SK-N-SH (cell line): ENCODE data around the gene SPP2. TPM values are rescaled to one million over a fixed set of nuclear protein-coding genes. Genes with fewer than 3 reads are reported as not detected.

Experiments used
- CTCF ChIA-PET: fragments of 300-600, 350-600 bp; formaldehyde crosslinking; extraction: SDS; loops from one replicate; lab custom pipeline; 2021; lab: Yijun Ruan, JAX
- POLR2A ChIA-PET: fragments of 350-600 bp; sonication (Branson Sonifier 250); formaldehyde crosslinking; extraction: SDS; loops from one replicate; lab custom pipeline; 2020; ENCODE audit warnings: antibody characterized with exemption, inconsistent platforms; lab: Yijun Ruan, JAX
- DNase-seq: peaks from one replicate; pipeline ENCODE4 v3.0.0; 2012
- H2AFZ ChIP-seq: fragments of 200-600 bp; sonication (generic); 2 replicates; pipeline ENCODE4 v1.8.1; 2016; ENCODE audit warnings: antibody characterized with exemption, mild to moderate bottlenecking, low read depth
- H3F3A ChIP-seq: fragments of 200-600 bp; sonication (generic); replicated peaks from 2 replicates; pipeline ENCODE3; 2016; ENCODE audit warnings: antibody characterized with exemption, mild to moderate bottlenecking; ENCODE audit not compliant: insufficient read depth
- H3K27ac ChIP-seq, 2 experiments: fragments of 200-500 bp in 1 of 2; fragments of 200-600 bp in 1 of 2; sonication (Bioruptor generic) in 1 of 2; sonication (generic), shearing (Covaris generic) in 1 of 2; 2 replicates each; pipeline versions ENCODE4 v1.5.1 to v1.6.1; 2014 to 2016; ENCODE audit warnings: low read depth in 2 of 2, inconsistent platforms in 1 of 2, low read length in 1 of 2, mild to moderate bottlenecking in 1 of 2, mixed read lengths in 1 of 2
- H3K27me3 ChIP-seq: fragments of 200-600 bp; sonication (generic), shearing (Covaris generic); 2 replicates; pipeline ENCODE4 v1.6.1; 2016; ENCODE audit warnings: mixed run types; ENCODE audit not compliant: insufficient read depth
- H3K36me3 ChIP-seq, 2 experiments: fragments of 200-500 bp in 1 of 2; fragments of 200-600 bp in 1 of 2; sonication (Bioruptor generic) in 1 of 2; sonication (generic) in 1 of 2; replicated peaks in 1 of 2; 2 replicates each; pipeline versions ENCODE3 to v1.5.1; 2014 to 2016; ENCODE audit warnings: low read length in 1 of 2, mild to moderate bottlenecking in 1 of 2; ENCODE audit not compliant: insufficient read depth in 2 of 2, control insufficient read depth in 1 of 2
- H3K4me1 ChIP-seq, 2 experiments: fragments of 200-500 bp in 1 of 2; fragments of 200-600 bp in 1 of 2; sonication (Bioruptor generic) in 1 of 2; sonication (generic), shearing (Covaris generic) in 1 of 2; 2 replicates each; pipeline versions ENCODE4 v1.5.1 to v1.6.1; 2014 to 2016; ENCODE audit warnings: low read depth in 1 of 2, low read length in 1 of 2, mixed run types in 1 of 2; ENCODE audit not compliant: insufficient read depth in 2 of 2, control insufficient read depth in 1 of 2
- H3K4me2 ChIP-seq: fragments of 200-600 bp; sonication (generic), shearing (Covaris generic); 2 replicates; pipeline ENCODE4 v1.6.1; 2017; ENCODE audit warnings: mixed run types
- H3K4me3 ChIP-seq, 2 experiments: fragments of 200-500 bp in 1 of 2; fragments of 200-600 bp in 1 of 2; sonication (Bioruptor generic) in 1 of 2; sonication (generic), shearing (Covaris generic) in 1 of 2; 2 replicates each; pipeline versions ENCODE4 v1.5.1 to v1.8.1; 2014 to 2016; ENCODE audit warnings: low read depth in 2 of 2, inconsistent platforms in 1 of 2, low read length in 1 of 2, mild to moderate bottlenecking in 1 of 2, mixed read lengths in 1 of 2, moderate library complexity in 1 of 2
- H3K79me2 ChIP-seq: fragments of 200-600 bp; sonication (generic); 2 replicates; pipeline ENCODE4 v1.8.1; 2017; ENCODE audit warnings: mild to moderate bottlenecking; ENCODE audit not compliant: insufficient read depth
- H3K9ac ChIP-seq: fragments of 200-600 bp; sonication (generic); 2 replicates; pipeline ENCODE4 v1.6.1; 2017; ENCODE audit warnings: mixed run types
- H3K9me2 ChIP-seq: fragments of 200-600 bp; sonication (generic); 2 replicates; pipeline ENCODE4 v1.6.1; 2017; ENCODE audit warnings: mixed run types
- H3K9me3 ChIP-seq: fragments of 200-600 bp; sonication (generic); 2 replicates; pipeline ENCODE4 v1.6.1; 2017; ENCODE audit warnings: mixed run types, mild to moderate bottlenecking, moderate library complexity
- H4K20me1 ChIP-seq: fragments of 200-600 bp; sonication (generic); 2 replicates; pipeline ENCODE4 v1.6.1; 2017; ENCODE audit warnings: mild to moderate bottlenecking, mixed run types; ENCODE audit not compliant: insufficient read depth
- CHD2 ChIP-seq: fragments of 150-350 bp; IDR thresholded peaks from 2 replicates; pipeline ENCODE4 v1.6.1; 2018; ENCODE audit warnings: low read length; ENCODE audit not compliant: partially characterized antibody
- EP300 ChIP-seq, 2 experiments: IDR thresholded peaks; 2 replicates each; pipeline versions ENCODE4 v1.4.0 to v1.6.1; 2012; ENCODE audit warnings: borderline replicate concordance in 1 of 2, low read depth in 1 of 2, low read length in 1 of 2
- EZH2phosphoT487 ChIP-seq: fragments of 200-600 bp; sonication (generic); IDR thresholded peaks from 2 replicates; pipeline ENCODE4 v1.6.1; 2017; ENCODE audit warnings: low read depth, mixed run types, mild to moderate bottlenecking, antibody characterized with exemption, moderate library complexity, borderline replicate concordance
- FOXM1 ChIP-seq: IDR thresholded peaks from 2 replicates; pipeline ENCODE4 v1.4.0; 2012; ENCODE audit warnings: low read depth, mild to moderate bottlenecking
- JUND ChIP-seq: IDR thresholded peaks from 2 replicates; pipeline ENCODE4 v1.4.0; 2012
- MXI1 ChIP-seq: IDR thresholded peaks from 2 replicates; pipeline ENCODE4 v1.6.1; 2012; ENCODE audit warnings: mild to moderate bottlenecking, low read depth, low read length, improper control_type of control experiment
- NRF1 ChIP-seq: IDR thresholded peaks from 2 replicates; pipeline ENCODE4 v1.6.1; 2012; ENCODE audit warnings: low read depth, mild to moderate bottlenecking, low read length
- RAD21 ChIP-seq: IDR thresholded peaks from 2 replicates; pipeline ENCODE4 v1.6.1; 2012; ENCODE audit warnings: mild to moderate bottlenecking, low read length
- REST ChIP-seq: IDR thresholded peaks from 2 replicates; pipeline ENCODE4 v1.6.1; 2012; ENCODE audit warnings: mild to moderate bottlenecking, low read depth, low read length, moderate library complexity
- RXRA ChIP-seq: IDR thresholded peaks from 2 replicates; pipeline ENCODE4 v1.4.0; 2012; ENCODE audit warnings: low read depth, mild to moderate bottlenecking, borderline replicate concordance
- SIN3A ChIP-seq: IDR thresholded peaks from 2 replicates; pipeline ENCODE4 v1.6.1; 2012; ENCODE audit warnings: low read depth, mild to moderate bottlenecking, low read length, moderate library complexity, borderline replicate concordance
- USF2 ChIP-seq: fragments of 150-350 bp; IDR thresholded peaks from 2 replicates; pipeline ENCODE4 v1.6.1; 2017; ENCODE audit warnings: antibody characterized with exemption, low read length, low read depth, borderline replicate concordance
- YY1 ChIP-seq: IDR thresholded peaks from 2 replicates; pipeline ENCODE4 v1.4.0; 2012; ENCODE audit warnings: low read depth, mild to moderate bottlenecking
- WGBS: methylation state at CpG from one replicate; pipeline ENCODE4 v1.1.6; 2017; ENCODE audit warnings: low lambda C conversion rate; 5-methylcytosine and 5-hydroxymethylcytosine counted together
- polyA plus RNA-seq, 3 experiments: library from polyadenylated mRNA; depleted of rRNA; stranded (reverse); fragments of >200 nt; gene quantifications; 2 replicates each; pipeline ENCODE4 v1.2.3, GENCODE V29; 2012
- TF ChIP-seq, protein P1 (sequence below): IDR thresholded peaks from 2 replicates; pipeline ENCODE4 v1.4.0; 2012; ENCODE audit warnings: low read depth, borderline replicate concordance

The SPP2 gene
- polyA plus RNA-seq, 1 of the 3 experiments (the other 2 are of a cell fraction), result 0.30 TPM

- H3K9ac ChIP-seq, result no peak overlapping the region
- H3K27ac ChIP-seq, result no peak overlapping the region
- H4K20me1 ChIP-seq, result no peaks in the 10 kb centered on the region
- H2AFZ ChIP-seq, result no peak overlapping the region
- no peak for TF ChIP-seq EP300 (IDR thresholded peaks at IDR 0.05; ENCODE audit: borderline replicate concordance in 1 of 2, low read depth in 1 of 2, low read length in 1 of 2)
- TF ChIP-seq NRF1, result no peak
- TF ChIP-seq CHD2, result no peak
- no peak for TF ChIP-seq JUND
- TF ChIP-seq YY1, result no peak
- no peak for TF ChIP-seq USF2
- no peak for TF ChIP-seq REST
- no peak for TF ChIP-seq RXRA
- TF ChIP-seq MXI1, result no peak
- TF ChIP-seq RAD21, result no peak
- no peak for TF ChIP-seq FOXM1
- TF ChIP-seq SIN3A, result no peak
- TF ChIP-seq, protein P1, sequence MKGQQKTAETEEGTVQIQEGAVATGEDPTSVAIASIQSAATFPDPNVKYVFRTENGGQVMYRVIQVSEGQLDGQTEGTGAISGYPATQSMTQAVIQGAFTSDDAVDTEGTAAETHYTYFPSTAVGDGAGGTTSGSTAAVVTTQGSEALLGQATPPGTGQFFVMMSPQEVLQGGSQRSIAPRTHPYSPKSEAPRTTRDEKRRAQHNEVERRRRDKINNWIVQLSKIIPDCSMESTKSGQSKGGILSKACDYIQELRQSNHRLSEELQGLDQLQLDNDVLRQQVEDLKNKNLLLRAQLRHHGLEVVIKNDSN, result no peak
- TF ChIP-seq EZH2phosphoT487, result no peak
- TF ChIP-seq, all 33 proteins: peak for 0
- Histone ChIP-seq H3K9me3 (no peaks in the 10 kb centered on the region), H3K9me2 (no peaks in the 10 kb centered on the region), H3K36me3 (no peaks in the 10 kb centered on the region), H3K79me2 (no peaks in the 10 kb centered on the region), H3F3A (no peaks in the 10 kb centered on the region), H3K4me3 (no peak overlapping the region), H3K4me2 (0 out of 2 replicates have a peak overlapping the region, but pooled peaks have one; percentile 33), H3K27me3 (no peaks in the 10 kb centered on the region), H3K4me1 (peaks cover 2 to 5% of the 10 kb centered on the region in 2 experiments; a peak in 2 of 4 replicates)
- no peak for DNase-seq
- POLR2A ChIA-PET, result no interaction called here
- 94% methylated on average over 10 of the region's 10 CpGs for WGBS
- CTCF ChIA-PET, result interaction anchor here (0.5 kb wide), 1 partner anchor 21 kb away, joined by 3 read pairs; no protein-coding TSS in a partner anchor
Measured at GRCh38 chr2:234025466-234025865, 25.0 kb upstream of the SPP2 start.
